HCT116 (cell line): ENCODE data around the gene HSPA1A. TPM values are rescaled to one million over a fixed set of nuclear protein-coding genes. Genes with fewer than 3 reads are reported as not detected.

Experiments used
- ATAC-seq: fragments of 200-7000 bp; cut with Tn5 transposase; 2 replicates; pipeline ENCODE4 v1.9.1; 2020; ENCODE audit warnings: mild to moderate bottlenecking, moderate library complexity
- BruUV-seq: library from RNA; stranded (reverse); fragments of 400-500 nt; replicated peaks from 2 replicates; lab custom pipeline; 2021; lab: Mats Ljungman, UMichigan
- CTCF ChIA-PET: fragments of 300-600 bp; sonication (Branson Sonifier 250); formaldehyde crosslinking; loops from one replicate; lab custom pipeline; 2021; ENCODE audit warnings: antibody characterized with exemption; lab: Charles Lee
- POLR2A ChIA-PET: fragments of 300-600, 350-600 bp; sonication (Branson Sonifier 250); formaldehyde crosslinking; loops from one replicate; lab custom pipeline; 2021; ENCODE audit warnings: antibody characterized with exemption; lab: Charles Lee
- RAD21 ChIA-PET, 2 experiments: fragments of 300-600 bp; sonication (Branson Sonifier 250); formaldehyde crosslinking; loops; one replicate each; lab custom pipeline; 2023; ENCODE audit warnings: low total read pairs in 2 of 2; ENCODE audit not compliant: uncharacterized antibody in 2 of 2, unreplicated experiment in 2 of 2, low non-redundant PET in 1 of 2; lab: Charles Lee
- DNase-seq: peaks from one replicate; pipeline ENCODE4 v3.0.0-alpha.2; 2010; ENCODE audit warnings: low read depth, low spot score
- H2AFZ ChIP-seq: fragments of 200-600 bp; shearing (Covaris generic), sonication (generic); 2 replicates; pipeline ENCODE4 v1.6.1; 2017; ENCODE audit warnings: low read depth, mixed run types, mixed read lengths, antibody characterized with exemption, low read length; ENCODE audit not compliant: poor library complexity, severe bottlenecking
- H3K27ac ChIP-seq: 2 replicates; pipeline ENCODE4 v1.5.1; 2012; ENCODE audit warnings: low read depth, low read length
- H3K27me3 ChIP-seq: fragments of 200-600 bp; sonication (generic); 2 replicates; pipeline ENCODE4 v1.6.1; 2016; ENCODE audit warnings: mixed run types, low read length, mixed read lengths; ENCODE audit not compliant: insufficient read depth
- H3K36me3 ChIP-seq, 2 experiments: fragments of 200-500 bp in 1 of 2; fragments of 200-600 bp in 1 of 2; sonication (Bioruptor generic) in 1 of 2; sonication (generic) in 1 of 2; 2 replicates each; pipeline versions ENCODE4 v1.5.1 to v1.6.1; 2014 to 2016; ENCODE audit warnings: low read length in 2 of 2, inconsistent platforms in 1 of 2, mixed read lengths in 1 of 2, mixed run types in 1 of 2; ENCODE audit not compliant: insufficient read depth in 2 of 2, control insufficient read depth in 1 of 2
- H3K4me1 ChIP-seq, 2 experiments: fragments of 200-600 bp in 1 of 2; sonication (generic) in 1 of 2; 2 replicates each; pipeline versions ENCODE4 v1.5.1 to v1.6.1; 2012 to 2017; ENCODE audit warnings: low read length in 2 of 2, inconsistent platforms in 1 of 2, mild to moderate bottlenecking in 1 of 2, mixed read lengths in 1 of 2, mixed run types in 1 of 2, moderate library complexity in 1 of 2; ENCODE audit not compliant: insufficient read depth in 2 of 2, control insufficient read depth in 1 of 2
- H3K4me2 ChIP-seq: fragments of 200-600 bp; sonication (generic); 2 replicates; pipeline ENCODE4 v1.6.1; 2017; ENCODE audit warnings: mixed run types, low read length, mixed read lengths
- H3K4me3 ChIP-seq, 2 experiments: fragments of 200-600 bp in 1 of 2; sonication (generic) in 1 of 2; replicated peaks in 1 of 2; 2 replicates each; pipeline ENCODE4 v1.5.1; 2011 to 2016; ENCODE audit warnings: low read length in 2 of 2, control low read depth in 1 of 2, low read depth in 1 of 2, mild to moderate bottlenecking in 1 of 2, mixed read lengths in 1 of 2, mixed run types in 1 of 2
- H3K79me2 ChIP-seq: fragments of 200-600 bp; sonication (generic); 2 replicates; pipeline ENCODE4 v1.6.1; 2017; ENCODE audit warnings: mild to moderate bottlenecking, mixed run types, low read length, moderate library complexity, mixed read lengths; ENCODE audit not compliant: insufficient read depth
- H3K9ac ChIP-seq: fragments of 200-600 bp; sonication (generic); 2 replicates; pipeline ENCODE4 v1.6.1; 2016; ENCODE audit warnings: low read length, mixed read lengths
- H3K9me2 ChIP-seq: fragments of 200-600 bp; sonication (generic), shearing (Covaris generic); 2 replicates; pipeline ENCODE4 v1.6.1; 2017; ENCODE audit warnings: mixed run types, mild to moderate bottlenecking, moderate library complexity; ENCODE audit not compliant: insufficient read depth
- H3K9me3 ChIP-seq, 2 experiments: fragments of 200-500 bp in 1 of 2; fragments of 200-600 bp in 1 of 2; sonication (Bioruptor generic) in 1 of 2; sonication (generic) in 1 of 2; 2 replicates each; pipeline ENCODE4 v1.6.1; 2014 to 2017; ENCODE audit warnings: low read length in 2 of 2, mixed read lengths in 2 of 2, inconsistent platforms in 1 of 2, low read depth in 1 of 2, mild to moderate bottlenecking in 1 of 2, mixed run types in 1 of 2, moderate library complexity in 1 of 2; ENCODE audit not compliant: control insufficient read depth in 1 of 2, insufficient read depth in 1 of 2
- H4K20me1 ChIP-seq: fragments of 200-600 bp; sonication (generic), shearing (Covaris generic); 2 replicates; pipeline ENCODE4 v1.6.1; 2017; ENCODE audit warnings: mixed run types, mild to moderate bottlenecking, moderate library complexity; ENCODE audit not compliant: insufficient read depth
- CBX3 ChIP-seq: IDR thresholded peaks from 2 replicates; pipeline ENCODE4 v1.6.1; 2012; ENCODE audit warnings: low read depth
- EGR1 ChIP-seq: IDR thresholded peaks from 2 replicates; pipeline ENCODE4 v1.6.1; 2012; ENCODE audit warnings: low read depth
- EZH2 ChIP-seq: fragments of 200-600 bp; sonication (generic); IDR thresholded peaks from 2 replicates; pipeline ENCODE4 v1.6.1; 2017; ENCODE audit warnings: antibody characterized with exemption, mixed run types
- EZH2phosphoT487 ChIP-seq: fragments of 200-600 bp; IDR thresholded peaks from 2 replicates; pipeline ENCODE4 v1.6.1; 2018; ENCODE audit warnings: antibody characterized with exemption, borderline replicate concordance
- FOSL1 ChIP-seq: IDR thresholded peaks from 2 replicates; pipeline ENCODE4 v1.6.1; 2012; ENCODE audit warnings: low read depth
- RAD21 ChIP-seq: IDR thresholded peaks from 2 replicates; pipeline ENCODE4 v1.6.1; 2012; ENCODE audit warnings: low read depth, mild to moderate bottlenecking
- SIN3A ChIP-seq: IDR thresholded peaks from 2 replicates; pipeline ENCODE4 v1.6.1; 2012; ENCODE audit warnings: low read depth
- TCF7L2 ChIP-seq: IDR thresholded peaks from 2 replicates; pipeline ENCODE4 v1.7.0; 2011; ENCODE audit warnings: borderline replicate concordance, inconsistent platforms; ENCODE audit not compliant: insufficient read depth, insufficient read length; ENCODE audit errors: extremely low read depth
- ZFX ChIP-seq: fragments of 450-650 bp; IDR thresholded peaks from 2 replicates; pipeline ENCODE4 v1.6.1; 2017
- intact Hi-C: fragments of 100-400 bp; cut with micrococcal nuclease; formaldehyde crosslinking; loops from 2 replicates; pipeline ENCODE4 v1.10.0; 2022
- total RNA-seq: library from RNA; stranded (reverse); gene quantifications from one replicate; pipeline ENCODE4 v1.2.1, GENCODE V29; 2021; ENCODE audit not compliant: unreplicated experiment
- TF ChIP-seq, protein P1 (sequence below): IDR thresholded peaks from 2 replicates; pipeline ENCODE4 v1.6.1; 2012; ENCODE audit warnings: low read depth
- TF ChIP-seq, protein P2 (sequence below): IDR thresholded peaks from 2 replicates; pipeline ENCODE4 v1.6.1; 2012

HSPA1A gene
- total RNA-seq, 1 experiment from 2014 or later = 5.0 TPM

DNA sequence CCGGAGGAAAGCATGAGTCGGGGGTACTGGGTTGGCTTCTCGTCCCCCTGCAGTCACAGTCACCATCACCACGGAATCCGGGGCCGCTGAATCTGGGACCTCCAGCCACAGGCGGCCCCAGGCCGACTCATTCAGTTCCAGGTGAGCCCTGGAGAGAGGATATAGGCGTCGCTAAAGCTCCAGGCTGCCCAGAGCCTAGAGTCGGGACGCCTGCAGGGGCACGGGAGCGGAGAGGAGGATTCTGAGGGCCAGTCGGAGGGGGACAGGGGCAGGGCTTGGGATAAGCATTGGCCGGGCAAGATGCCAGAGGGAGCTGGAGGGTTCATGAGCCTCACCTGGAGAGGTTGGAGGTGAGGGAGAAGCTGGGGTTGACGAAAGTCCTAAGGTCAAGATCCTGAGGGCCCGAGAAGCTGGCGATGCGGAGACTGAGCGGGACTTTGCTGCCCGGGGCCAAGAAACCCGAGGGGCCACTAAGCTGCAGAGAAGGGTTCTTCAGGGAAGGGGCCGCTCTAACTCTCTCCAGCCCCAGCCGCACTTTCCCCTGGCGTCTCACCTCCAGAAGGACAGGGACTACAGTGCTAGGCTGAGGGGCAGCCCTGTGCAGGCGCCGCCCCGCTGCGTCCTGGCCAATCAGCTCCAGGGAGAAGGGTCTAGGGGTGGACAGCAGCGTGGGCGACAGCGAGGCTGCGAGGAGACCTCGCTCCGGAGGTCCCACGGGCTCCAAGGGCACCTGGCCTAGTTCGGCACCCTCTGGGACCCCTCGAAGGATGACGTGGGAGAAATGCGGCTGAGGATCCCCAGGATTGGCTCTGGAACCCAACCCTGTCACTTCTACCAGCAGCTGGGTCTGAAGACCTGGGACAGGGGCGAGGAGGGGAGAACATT is 49.2 kb upstream of the HSPA1A start:
- POLR2A ChIA-PET = no interaction called here
- intact Hi-C loops = no loop called here

More for the DNA sequence above, 49.2 kb upstream of the HSPA1A start:
- Histone ChIP-seq H3K4me1 (peaks cover 12 to 35% of the 10 kb centered on the region in 2 experiments; a peak in 3 of 4 replicates), H3K27ac (no peak overlapping the region; the same call in 1 of the 2 replicates), H4K20me1 (no peaks in the 10 kb centered on the region), H3K36me3 (peaks cover 0 to 5% of the 10 kb centered on the region in 2 experiments; a peak in 1 of 4 replicates), H3K4me3 (no peak overlapping the region), H3K9me3 (no peaks in the 10 kb centered on the region), H3K79me2 (no peaks in the 10 kb centered on the region), H2AFZ (no peak overlapping the region), H3K9ac (no peak overlapping the region), H3K9me2 (no peaks in the 10 kb centered on the region), H3K27me3 (no peaks in the 10 kb centered on the region), H3K4me2 (no peak overlapping the region)
- no TSS peak for BruUV-seq
- ChIA-PET RAD21 (no interaction called here), CTCF (interaction anchor here (0.9 kb wide), 1 partner anchor 64 kb away, joined by 5 read pairs; no protein-coding TSS in a partner anchor)
- ATAC-seq (no peak), DNase-seq (no peak)
- TF ChIP-seq ZFX (no peak), FOSL1 (no peak), EGR1 (no peak), CBX3 (no peak), RAD21 (no peak), TCF7L2 (no peak), EZH2 (no peak), EZH2phosphoT487 (no peak), SIN3A (no peak)
- TF ChIP-seq, protein P1, sequence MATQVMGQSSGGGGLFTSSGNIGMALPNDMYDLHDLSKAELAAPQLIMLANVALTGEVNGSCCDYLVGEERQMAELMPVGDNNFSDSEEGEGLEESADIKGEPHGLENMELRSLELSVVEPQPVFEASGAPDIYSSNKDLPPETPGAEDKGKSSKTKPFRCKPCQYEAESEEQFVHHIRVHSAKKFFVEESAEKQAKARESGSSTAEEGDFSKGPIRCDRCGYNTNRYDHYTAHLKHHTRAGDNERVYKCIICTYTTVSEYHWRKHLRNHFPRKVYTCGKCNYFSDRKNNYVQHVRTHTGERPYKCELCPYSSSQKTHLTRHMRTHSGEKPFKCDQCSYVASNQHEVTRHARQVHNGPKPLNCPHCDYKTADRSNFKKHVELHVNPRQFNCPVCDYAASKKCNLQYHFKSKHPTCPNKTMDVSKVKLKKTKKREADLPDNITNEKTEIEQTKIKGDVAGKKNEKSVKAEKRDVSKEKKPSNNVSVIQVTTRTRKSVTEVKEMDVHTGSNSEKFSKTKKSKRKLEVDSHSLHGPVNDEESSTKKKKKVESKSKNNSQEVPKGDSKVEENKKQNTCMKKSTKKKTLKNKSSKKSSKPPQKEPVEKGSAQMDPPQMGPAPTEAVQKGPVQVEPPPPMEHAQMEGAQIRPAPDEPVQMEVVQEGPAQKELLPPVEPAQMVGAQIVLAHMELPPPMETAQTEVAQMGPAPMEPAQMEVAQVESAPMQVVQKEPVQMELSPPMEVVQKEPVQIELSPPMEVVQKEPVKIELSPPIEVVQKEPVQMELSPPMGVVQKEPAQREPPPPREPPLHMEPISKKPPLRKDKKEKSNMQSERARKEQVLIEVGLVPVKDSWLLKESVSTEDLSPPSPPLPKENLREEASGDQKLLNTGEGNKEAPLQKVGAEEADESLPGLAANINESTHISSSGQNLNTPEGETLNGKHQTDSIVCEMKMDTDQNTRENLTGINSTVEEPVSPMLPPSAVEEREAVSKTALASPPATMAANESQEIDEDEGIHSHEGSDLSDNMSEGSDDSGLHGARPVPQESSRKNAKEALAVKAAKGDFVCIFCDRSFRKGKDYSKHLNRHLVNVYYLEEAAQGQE = no peak
- TF ChIP-seq, protein P2, sequence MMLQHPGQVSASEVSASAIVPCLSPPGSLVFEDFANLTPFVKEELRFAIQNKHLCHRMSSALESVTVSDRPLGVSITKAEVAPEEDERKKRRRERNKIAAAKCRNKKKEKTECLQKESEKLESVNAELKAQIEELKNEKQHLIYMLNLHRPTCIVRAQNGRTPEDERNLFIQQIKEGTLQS = no peak
